GM19238 (cell line): Measurements from ENCODE around the gene ZNF710.
A peak's percentile ranks its signal among the peaks of the same experiment; 100 is the strongest.
"Not testable (repeated sequence)": the region's sequence is repeated elsewhere in the genome, so short reads cannot be mapped to it uniquely, and the experiment has no call there.

Experiments used
- DNase-seq: peaks from one replicate; pipeline ENCODE4 v3.0.0; 2011; ENCODE audit warnings: low spot score; ENCODE audit not compliant: insufficient read length

ZNF710 gene

DNA sequence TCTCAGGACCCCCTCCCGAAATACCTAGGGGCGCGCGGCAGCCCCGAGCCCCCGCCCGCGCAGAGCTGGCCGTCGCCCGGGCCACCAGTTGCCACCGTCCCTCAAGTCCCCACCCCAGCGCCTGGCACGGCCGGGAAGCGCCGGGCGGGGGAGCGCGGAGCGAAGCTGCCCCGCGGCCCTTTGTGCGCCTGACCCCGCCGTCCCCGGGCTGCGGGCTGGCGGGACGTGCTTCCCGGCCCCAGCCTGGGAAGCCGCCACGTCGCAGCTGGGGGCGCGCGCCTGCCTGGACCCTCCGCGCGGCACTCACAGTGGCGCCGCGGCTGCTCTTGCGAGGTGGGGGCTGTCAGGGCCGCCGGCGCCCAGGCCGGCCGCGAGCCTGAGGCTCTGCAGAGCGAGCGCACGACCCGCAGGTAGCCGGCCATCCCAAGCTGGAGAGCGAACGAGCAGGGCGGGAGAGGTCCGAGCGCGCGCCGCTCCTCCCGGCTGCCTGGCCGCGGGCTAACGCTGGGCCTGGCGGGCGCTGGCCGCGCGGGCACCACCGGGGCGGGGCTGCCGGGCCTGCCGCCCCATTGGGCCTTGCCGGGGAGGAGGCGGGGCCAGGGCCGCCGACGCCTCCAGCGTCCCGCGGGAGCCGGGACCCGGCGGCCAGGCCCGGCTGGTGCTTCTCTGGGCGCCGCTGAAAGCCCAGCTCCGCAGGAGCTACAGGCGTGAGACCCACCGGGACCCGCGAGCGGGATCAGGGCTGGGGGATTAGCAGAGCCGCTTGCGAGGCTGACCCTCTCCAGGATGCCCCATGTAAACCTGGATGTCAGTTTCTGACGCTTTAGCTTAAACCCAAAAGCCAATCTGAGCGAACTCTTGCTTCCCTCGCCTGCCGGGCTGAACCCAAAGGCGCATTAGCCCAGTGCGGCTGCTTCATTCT is 101.1 kb downstream of the ZNF710 start, which contains the start of gene IDH2:
Gene IDH2 (minus strand): TSS at position 500 of the 922 bp plus-strand sequence. CDS start 78 bp downstream, at position 422.
- peak; percentile 88 for DNase-seq

DNA sequence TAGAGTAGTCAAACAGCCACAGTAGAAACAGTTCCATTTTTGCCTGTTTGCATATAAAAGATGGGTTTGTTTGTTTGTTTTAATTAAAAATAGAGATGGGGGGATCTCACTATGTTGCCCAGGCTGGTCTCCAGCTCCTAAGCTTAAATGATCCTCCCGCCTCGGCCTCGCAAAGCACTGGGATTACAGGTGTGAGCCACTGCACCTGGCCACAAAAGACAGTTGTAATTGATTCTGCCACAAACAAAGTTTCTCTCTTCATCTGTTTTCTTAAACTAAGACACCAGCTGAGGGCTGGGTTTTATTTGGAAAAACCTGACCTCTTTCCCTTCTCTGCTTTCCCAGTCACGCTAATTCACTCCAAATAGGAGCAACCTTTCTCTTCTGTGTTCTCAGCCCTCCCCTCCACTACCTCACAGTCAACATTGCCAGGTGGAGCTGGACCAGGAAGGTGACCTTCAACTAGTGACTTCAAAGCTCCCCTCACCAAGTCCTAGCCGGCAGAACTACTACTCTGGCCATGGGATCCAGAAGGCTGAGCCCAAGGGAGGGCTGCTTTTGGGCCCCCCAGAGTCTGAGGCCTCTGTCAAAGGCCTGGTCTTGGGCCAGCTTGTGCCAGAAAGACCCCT is 102.7 kb downstream of the ZNF710 start:
- DNase-seq: no peak

DNA sequence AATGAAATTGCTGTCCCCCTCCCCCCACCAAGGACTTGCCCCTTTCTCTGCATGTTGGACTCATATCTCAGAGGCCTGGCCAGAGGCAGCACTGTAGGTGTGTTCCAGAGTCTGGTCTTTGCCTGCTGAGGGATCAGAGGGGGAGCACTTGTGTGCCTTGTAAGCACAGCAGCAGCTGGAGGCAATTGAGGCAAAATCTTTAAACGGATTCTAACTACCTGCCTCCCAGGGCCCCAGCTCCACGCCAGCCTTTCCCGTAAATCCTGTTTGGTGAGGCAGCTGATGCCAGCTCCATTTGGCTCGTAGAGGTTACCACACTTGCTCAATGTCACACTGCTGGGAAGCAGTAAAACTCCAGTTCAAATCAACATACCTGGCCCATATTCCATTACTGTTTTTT is 103.4 kb downstream of the ZNF710 start:
- DNase-seq: no peak

DNA sequence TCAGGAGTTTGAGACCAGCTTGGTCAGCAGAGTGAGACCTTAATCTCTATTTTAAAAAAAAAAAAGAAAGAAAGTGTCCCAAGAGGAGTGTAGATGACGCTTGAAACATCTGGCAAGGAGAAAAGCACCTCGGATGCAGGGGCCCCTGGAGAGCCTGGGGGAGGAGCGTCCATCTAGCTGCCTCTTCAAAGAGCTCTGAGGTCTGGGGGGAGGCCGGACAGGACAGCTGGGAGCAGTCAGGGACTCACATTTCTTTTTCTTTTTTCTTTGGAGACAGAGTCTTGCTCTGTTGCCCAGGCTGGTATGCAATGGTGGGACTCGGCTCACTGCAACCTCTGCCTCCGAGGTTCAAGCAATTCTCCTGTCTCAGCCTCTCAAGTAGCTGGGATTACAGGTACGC is 104.4 kb downstream of the ZNF710 start:
- no peak for DNase-seq

DNA sequence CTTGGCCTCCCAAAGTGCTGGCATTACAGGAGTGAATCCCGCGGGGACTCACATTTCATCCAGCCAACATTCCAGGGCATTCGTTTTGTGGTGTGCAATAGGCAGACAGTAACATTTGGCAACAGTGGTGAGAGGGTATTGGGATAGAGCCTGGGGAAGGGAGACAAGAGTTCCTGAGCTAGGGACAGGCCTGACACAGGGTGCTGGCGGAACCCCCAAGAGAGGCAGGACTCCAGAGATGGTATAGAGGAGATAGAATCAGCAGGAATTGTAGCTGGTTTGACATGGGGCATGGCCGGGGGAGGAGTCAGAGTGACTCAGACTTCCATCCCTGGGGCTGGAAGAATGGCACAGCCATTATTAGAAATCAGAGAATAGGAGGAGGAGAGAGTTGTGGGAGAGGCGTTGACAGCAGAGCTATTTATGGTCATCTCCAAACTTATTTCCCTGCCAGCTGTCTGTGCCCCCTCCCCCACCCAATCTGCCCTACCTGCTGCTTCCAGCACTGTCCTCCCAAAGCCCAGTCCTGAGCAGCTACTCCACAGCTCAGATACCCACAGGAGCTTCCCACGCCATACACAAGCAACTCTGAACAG is 105.5 kb downstream of the ZNF710 start:
- DNase-seq: no peak

DNA sequence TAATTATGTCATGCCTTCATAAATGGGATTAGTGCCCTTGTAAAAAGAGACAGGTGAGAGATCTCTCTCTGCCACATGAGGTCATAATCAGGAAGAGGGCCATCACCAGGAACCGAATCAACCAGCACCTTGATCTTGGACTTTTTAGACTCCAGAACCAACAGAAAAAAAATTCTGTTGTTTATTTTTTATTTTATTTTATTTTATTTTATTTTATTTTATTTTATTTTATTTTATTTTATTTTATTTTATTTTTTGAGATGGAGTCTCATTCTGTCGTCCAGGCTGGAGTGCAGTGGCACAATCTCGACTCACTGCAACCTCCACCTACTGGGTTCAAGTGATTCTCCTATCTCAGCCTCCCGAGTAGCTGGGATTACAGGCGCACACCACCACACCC is 106.9 kb downstream of the ZNF710 start:
- not testable (repeated sequence) for DNase-seq

DNA sequence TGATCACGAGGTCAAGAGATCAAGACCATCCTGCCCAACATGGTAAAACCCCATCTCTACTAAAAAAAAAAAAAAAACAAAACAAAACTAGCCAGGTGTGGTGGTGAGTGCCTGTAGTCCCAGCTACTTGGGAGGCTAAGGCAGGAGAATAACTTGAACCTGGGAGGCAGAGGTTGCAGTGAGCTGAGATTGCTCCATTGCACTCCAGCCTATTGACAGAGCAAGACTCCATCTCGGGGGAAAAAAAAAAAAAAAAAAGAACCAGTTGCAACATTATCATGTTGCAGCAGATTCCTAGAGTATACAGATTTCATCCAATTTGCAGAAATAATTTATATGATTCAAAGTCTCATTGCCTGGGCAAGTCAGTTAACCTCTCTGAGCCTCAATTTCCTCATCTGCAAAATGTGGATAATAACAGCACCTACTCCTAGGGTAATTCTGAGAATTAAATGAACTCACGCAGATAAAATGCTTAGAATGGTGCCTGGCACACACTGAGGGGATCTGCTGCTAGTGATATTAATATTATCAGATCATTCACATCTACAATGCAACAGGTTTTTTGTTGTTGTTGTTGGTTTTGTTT is 108.1 kb downstream of the ZNF710 start:
- DNase-seq: not testable (repeated sequence)

DNA sequence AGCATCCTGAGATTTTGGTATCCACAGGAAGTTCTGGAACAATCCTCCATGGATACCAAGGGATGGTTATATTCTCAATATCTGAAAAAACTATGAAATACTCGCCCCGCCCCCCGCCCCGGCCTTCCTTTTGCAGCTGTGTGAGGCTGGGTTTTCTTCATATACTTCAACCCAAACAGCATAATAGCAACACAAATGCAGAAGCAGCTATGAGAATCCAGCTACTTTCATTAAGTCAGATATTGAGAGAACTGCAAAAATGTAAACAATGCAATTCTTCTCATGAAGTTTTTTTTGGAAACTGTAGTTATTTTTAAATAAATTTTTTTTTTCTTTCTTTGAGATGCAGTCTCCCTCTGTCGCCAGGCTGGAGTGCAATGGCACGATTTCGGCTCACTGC is 112.0 kb downstream of the ZNF710 start:
- DNase-seq: no peak

DNA sequence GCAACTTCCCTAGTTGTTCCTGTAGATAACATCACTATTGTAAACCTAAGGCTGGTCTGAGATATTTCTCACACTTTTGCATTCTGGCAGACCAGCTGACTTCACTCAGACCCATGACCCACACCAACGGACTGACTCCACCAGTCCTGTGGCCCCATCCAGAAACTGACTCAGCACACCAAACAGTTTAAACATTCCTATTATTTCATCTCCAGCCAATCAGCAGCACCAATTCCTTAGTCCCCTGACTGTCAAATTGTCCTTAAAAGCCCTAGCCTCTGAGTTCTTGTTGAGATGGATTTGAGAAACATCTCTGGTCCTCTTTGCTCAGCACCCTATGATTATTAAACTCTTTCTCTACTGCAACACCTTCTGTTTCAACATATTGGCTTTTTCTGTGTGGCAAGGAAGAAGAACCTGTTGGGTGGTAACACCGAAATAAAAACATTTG is 113.4 kb downstream of the ZNF710 start:
- DNase-seq: no peak

DNA sequence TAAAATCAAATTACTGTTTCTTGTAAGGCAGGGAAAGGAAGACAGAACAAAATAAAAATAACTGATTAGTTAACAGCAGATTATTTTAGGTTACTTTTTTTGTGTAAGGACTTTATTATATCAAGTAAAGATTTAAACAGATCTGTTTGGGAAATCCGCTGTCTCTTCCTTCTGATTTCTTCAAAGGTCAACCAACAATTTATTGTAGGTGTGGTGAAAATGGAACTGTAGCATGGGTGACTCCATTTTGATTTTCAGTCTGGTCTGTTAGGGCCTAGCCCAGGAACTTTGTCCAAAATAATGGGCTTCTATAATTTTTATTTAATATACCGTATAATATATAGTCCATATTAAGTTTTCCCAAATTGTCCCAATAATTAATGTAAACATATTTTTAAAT is 114.7 kb downstream of the ZNF710 start:
- no peak for DNase-seq

DNA sequence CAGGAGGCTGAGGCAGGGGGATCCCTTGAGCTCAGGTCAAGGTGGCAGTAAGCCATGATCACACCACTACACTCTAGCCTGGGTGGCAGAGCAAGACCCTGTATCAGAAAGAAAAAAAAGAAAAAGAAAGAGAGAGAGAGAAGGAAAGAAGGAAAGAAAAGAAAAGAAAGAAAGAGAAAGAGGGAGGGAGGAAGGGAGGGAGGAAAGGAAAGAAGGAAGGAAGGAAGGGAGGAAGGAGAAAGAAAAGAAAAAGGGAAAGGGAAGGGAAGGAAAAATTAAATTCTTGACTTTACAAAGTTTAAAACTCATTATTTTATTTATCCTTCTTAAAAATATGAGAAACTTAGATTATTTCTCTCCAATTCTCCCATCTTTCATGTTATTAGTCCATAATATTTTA is 118.2 kb downstream of the ZNF710 start:
- DNase-seq: no peak

DNA sequence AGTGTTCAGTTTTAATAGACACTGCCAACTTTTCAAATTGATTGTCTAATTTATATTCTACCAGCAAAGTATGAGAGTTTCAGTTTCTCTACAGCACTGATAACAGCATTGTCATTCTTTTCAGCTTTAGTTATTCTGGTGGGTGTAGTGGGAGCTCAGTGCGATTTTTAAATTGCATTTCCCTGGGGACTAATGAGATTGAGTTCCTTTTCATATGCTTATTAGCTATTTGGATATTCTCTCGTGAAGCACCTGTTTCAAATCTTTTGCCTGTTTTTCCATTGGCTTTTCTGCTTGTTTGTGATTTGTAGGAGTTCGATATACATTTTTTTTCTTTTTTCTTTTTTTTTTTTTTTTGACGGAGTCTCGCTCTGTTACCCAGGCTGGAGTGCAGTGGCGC is 120.0 kb downstream of the ZNF710 start:
- no peak for DNase-seq

DNA sequence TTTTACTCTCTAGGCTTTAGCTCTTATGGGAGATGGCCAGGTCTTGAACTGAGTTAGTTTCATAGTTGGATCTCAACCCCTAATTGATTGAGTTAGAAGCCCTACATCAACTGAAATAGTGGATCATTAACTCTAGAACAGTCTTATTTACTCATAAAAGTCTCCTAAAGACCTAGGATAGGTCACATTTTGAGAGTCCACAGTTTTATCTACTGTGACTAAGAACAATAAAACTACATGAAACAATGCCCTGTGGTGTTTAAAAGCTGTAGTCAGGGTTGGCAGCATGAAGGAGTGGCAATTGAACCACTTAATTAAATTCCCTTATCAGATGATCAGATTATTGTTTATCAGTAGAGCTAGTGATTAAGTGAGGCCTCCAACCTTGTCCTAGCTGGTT is 123.4 kb downstream of the ZNF710 start:
- no peak for DNase-seq

DNA sequence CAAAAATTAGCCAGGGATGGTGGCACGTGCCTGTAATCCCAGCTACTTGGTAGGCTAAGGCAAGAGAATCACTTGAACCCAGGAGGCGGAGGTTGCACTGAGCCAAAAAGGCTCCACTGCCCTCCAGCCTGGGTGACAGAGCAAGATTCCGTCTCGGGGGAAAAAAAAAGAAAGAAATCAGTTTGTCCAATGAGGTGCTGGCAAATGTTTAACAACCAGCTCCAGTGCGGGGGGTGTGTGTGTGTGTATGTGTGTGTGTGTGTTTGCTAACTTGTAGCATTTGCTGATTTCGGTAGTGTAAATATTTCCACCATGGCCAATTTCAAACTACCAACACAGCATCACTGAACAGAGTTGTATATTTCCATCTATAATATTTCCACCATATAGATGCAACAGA is 124.9 kb downstream of the ZNF710 start:
- DNase-seq: no peak

DNA sequence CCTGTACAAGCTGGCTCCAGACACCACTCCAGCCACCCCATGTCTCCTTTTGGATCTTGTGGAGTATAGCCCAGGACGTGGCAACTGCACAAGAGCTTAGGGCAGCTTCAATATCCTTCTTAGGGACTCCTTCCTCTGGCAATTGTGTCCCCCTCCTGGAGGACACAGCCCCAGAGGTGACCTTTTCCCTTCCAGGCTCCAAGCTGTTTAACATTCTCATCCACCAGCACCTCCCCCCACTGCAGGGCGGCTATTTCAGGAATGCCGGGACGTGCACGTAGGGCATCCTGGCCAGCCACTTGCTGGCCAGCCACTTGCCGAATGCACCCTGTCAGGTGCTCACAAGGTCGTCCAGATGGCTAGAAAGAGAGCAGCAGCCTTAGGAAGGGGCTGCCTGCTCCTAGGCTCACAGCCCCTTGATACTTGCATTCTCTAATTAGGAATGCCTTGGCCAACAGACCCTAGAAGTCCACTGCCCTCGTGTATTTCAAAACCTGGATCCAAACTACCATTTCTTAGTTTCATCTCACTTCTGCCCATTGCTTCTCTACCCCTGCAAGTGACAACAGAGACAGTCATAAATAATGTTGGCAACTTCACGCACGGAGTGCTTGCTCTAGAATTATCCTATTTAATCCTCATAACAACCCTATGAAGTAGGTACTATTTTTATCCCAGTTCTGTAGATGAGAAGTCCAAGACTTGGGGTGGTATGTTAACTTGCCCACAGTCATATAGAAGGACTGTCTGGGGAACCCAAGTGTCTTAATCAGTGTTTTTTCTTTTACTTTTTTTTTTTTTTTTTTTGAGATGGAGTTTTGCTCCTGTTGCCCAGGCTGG is 125.7 kb downstream of the ZNF710 start:
- no peak for DNase-seq

DNA sequence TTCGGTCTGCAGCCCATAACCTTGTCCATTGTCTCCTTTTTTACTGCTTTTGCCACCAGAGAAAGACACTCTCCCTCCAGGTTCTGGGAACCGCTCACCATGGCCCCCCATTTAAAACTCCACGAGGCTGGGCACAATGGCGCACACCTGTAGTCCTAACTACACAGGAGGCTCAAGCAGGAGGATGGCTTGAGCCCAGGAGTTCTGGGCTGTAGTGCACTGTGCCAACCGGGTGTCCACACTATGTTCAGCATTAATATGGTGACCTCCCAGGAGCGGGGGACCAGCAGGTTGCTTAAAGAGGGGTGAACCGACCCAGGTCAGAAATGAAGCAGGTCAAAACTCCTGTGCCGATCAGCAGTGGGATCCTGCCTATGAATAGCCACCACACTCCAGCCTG is 129.2 kb downstream of the ZNF710 start:
- no peak for DNase-seq
